ENCODE data around the gene CHERP.
"Not testable (repeated sequence)": the region's sequence is repeated elsewhere in the genome, so short reads cannot be mapped to it uniquely, and the experiment has no call there.

CHERP gene

GRCh38 chr19:16506161-16506560, 36.1 kb downstream of the CHERP start:
- H3K27me3 ChIP-seq (replicated peaks in 2 of 5; ENCODE audit: control insufficient read depth in 4 of 5, insufficient read depth in 5 of 5, low read length in 4 of 5); POLR2A ChIA-PET; H3K4me3 ChIP-seq (ENCODE audit: control insufficient read depth in 1 of 7, extremely low read depth in 1 of 7, insufficient read depth in 4 of 7, low read depth in 2 of 7, low read length in 6 of 7); H3K4me1 ChIP-seq (ENCODE audit: control extremely low read depth in 1 of 4, control insufficient read depth in 4 of 4, insufficient read depth in 4 of 4, low read length in 3 of 4); CTCF ChIA-PET; H3K9me3 ChIP-seq (ENCODE audit: control extremely low read depth in 1 of 5, control insufficient read depth in 4 of 5, insufficient read depth in 2 of 5, low read depth in 1 of 5, low read length in 4 of 5); DNase-seq: not testable (repeated sequence)
- H3K27ac ChIP-seq (ENCODE audit: insufficient read depth in 1 of 2, low read depth in 1 of 2, low read length in 2 of 2, poor library complexity in 1 of 2, severe bottlenecking in 2 of 2), result peak overlapping the region in 1 of 2 experiments; percentile 25
- WGBS (ENCODE audit: insufficient coverage), result 94% methylated on average over 11 of the region's 11 CpGs
- H3K36me3 ChIP-seq (ENCODE audit: control insufficient read depth in 4 of 4, insufficient read depth in 4 of 4, low read length in 3 of 4), result peaks cover 0 to 31% (median 24%) of the 10 kb centered on the region in 4 experiments

GRCh38 chr19:16504271-16504670, 38.0 kb downstream of the CHERP start:
- DNase-seq, result no peak
- H3K4me3 ChIP-seq (ENCODE audit: control insufficient read depth in 1 of 7, extremely low read depth in 1 of 7, insufficient read depth in 4 of 7, low read depth in 2 of 7, low read length in 6 of 7), result no peak overlapping the region
- H3K4me1 ChIP-seq (ENCODE audit: control extremely low read depth in 1 of 4, control insufficient read depth in 4 of 4, insufficient read depth in 4 of 4, low read length in 3 of 4), result no peaks in the 10 kb centered on the region
- peaks cover 0 to 29% (median 23%) of the 10 kb centered on the region in 4 experiments for H3K36me3 ChIP-seq (ENCODE audit: control insufficient read depth in 4 of 4, insufficient read depth in 4 of 4, low read length in 3 of 4)
- WGBS (ENCODE audit: insufficient coverage), result 94% methylated on average over 2 of the region's 3 CpGs
- H3K9me3 ChIP-seq (ENCODE audit: control extremely low read depth in 1 of 5, control insufficient read depth in 4 of 5, insufficient read depth in 2 of 5, low read depth in 1 of 5, low read length in 4 of 5), result no peaks in the 10 kb centered on the region
- H3K27me3 ChIP-seq (replicated peaks in 2 of 5; ENCODE audit: control insufficient read depth in 4 of 5, insufficient read depth in 5 of 5, low read length in 4 of 5), result no peaks in the 10 kb centered on the region
- CTCF ChIA-PET, result interaction anchor here (1.4 kb wide), 1 partner anchor 68 kb away, joined by 3 read pairs; no protein-coding TSS in a partner anchor
- POLR2A ChIA-PET, result no interaction called here
- H3K27ac ChIP-seq (ENCODE audit: insufficient read depth in 1 of 2, low read depth in 1 of 2, low read length in 2 of 2, poor library complexity in 1 of 2, severe bottlenecking in 2 of 2), result no peak overlapping the region

DNA sequence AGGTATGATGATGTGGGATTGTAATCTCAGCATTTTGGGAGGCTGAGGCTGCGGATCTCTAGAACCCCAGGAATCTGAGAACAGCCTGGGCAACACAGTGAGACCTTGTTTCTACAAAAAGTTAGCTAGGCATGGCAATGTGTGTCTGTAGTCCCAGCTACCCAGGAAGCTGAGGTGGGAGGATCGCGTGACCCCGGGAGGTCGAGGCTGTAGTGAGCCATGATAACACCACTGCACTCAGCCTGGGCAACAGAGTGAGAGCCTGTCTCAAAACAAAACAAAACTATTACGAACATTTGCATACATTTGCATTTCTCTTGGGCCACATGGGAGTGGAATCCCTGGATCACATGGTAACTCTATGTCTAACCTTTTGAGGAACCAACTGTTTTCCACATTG, 44.4 kb downstream of the CHERP start:
- CTCF ChIA-PET, result interaction anchor here (1.2 kb wide), 1 partner anchor 9 kb away, joined by 3 read pairs; no protein-coding TSS in a partner anchor

DNA sequence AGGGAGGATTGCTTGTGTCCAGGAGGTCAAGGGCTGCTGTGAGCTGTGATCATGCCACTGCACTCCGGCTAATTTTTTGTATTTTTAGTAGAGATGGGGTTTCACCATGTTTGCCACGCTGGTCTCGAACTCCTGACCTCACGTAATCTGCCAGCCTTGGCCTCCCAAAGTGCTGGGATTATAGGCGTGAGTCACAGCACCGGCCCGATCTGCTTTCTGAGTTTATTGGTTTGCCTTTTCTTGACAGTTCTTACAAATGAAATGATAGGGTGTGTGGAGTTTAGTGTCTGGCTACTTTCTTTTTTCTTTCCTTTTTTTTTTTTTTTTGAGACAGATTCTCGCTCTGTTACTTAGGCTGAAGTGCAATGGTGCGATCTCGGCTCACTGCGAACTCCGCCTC, 45.2 kb downstream of the CHERP start:
- DNase-seq, result no peak
- H3K9me3 ChIP-seq (ENCODE audit: control extremely low read depth in 1 of 5, control insufficient read depth in 4 of 5, insufficient read depth in 2 of 5, low read depth in 1 of 5, low read length in 4 of 5), result no peaks in the 10 kb centered on the region
- POLR2A ChIA-PET, result no interaction called here
- CTCF ChIA-PET, result interaction anchor here (1.3 to 1.5 kb wide), 3 partner anchors 14 to 80 kb away, joined by 3 to 4 read pairs (median 3); no protein-coding TSS in a partner anchor
- H3K36me3 ChIP-seq (ENCODE audit: control insufficient read depth in 4 of 4, insufficient read depth in 4 of 4, low read length in 3 of 4), result peaks cover 0 to 6% (median 5%) of the 10 kb centered on the region in 4 experiments
- H3K4me1 ChIP-seq (ENCODE audit: control extremely low read depth in 1 of 4, control insufficient read depth in 4 of 4, insufficient read depth in 4 of 4, low read length in 3 of 4), result peaks cover 0 to 13% (median 10%) of the 10 kb centered on the region in 4 experiments
- peak overlapping the region in 5 of 7 experiments; percentile 78 to 94 (median 90) for H3K4me3 ChIP-seq (ENCODE audit: control insufficient read depth in 1 of 7, extremely low read depth in 1 of 7, insufficient read depth in 4 of 7, low read depth in 2 of 7, low read length in 6 of 7)
- H3K27me3 ChIP-seq (replicated peaks in 2 of 5; ENCODE audit: control insufficient read depth in 4 of 5, insufficient read depth in 5 of 5, low read length in 4 of 5), result no peaks in the 10 kb centered on the region
- WGBS (ENCODE audit: insufficient coverage), result 98% methylated on average over 9 of the region's 12 CpGs
- H3K27ac ChIP-seq (ENCODE audit: insufficient read depth in 1 of 2, low read depth in 1 of 2, low read length in 2 of 2, poor library complexity in 1 of 2, severe bottlenecking in 2 of 2), result no peak overlapping the region

More for the DNA sequence above, 44.4 kb downstream of the CHERP start:
- H3K4me3 ChIP-seq (ENCODE audit: control insufficient read depth in 1 of 7, extremely low read depth in 1 of 7, insufficient read depth in 4 of 7, low read depth in 2 of 7, low read length in 6 of 7), result no peak overlapping the region
- H3K27me3 ChIP-seq (replicated peaks in 2 of 5; ENCODE audit: control insufficient read depth in 4 of 5, insufficient read depth in 5 of 5, low read length in 4 of 5), result no peaks in the 10 kb centered on the region
- no peaks in the 10 kb centered on the region for H3K9me3 ChIP-seq (ENCODE audit: control extremely low read depth in 1 of 5, control insufficient read depth in 4 of 5, insufficient read depth in 2 of 5, low read depth in 1 of 5, low read length in 4 of 5)
- peaks cover 0 to 12% (median 6%) of the 10 kb centered on the region in 4 experiments for H3K36me3 ChIP-seq (ENCODE audit: control insufficient read depth in 4 of 4, insufficient read depth in 4 of 4, low read length in 3 of 4)
- H3K4me1 ChIP-seq (ENCODE audit: control extremely low read depth in 1 of 4, control insufficient read depth in 4 of 4, insufficient read depth in 4 of 4, low read length in 3 of 4), result peaks cover 0 to 13% (median 10%) of the 10 kb centered on the region in 4 experiments
- WGBS (ENCODE audit: insufficient coverage), result 98% methylated on average over 6 of the region's 6 CpGs
- H3K27ac ChIP-seq (ENCODE audit: insufficient read depth in 1 of 2, low read depth in 1 of 2, low read length in 2 of 2, poor library complexity in 1 of 2, severe bottlenecking in 2 of 2), result no peak overlapping the region
- POLR2A ChIA-PET, result no interaction called here
- no peak for DNase-seq

DNA sequence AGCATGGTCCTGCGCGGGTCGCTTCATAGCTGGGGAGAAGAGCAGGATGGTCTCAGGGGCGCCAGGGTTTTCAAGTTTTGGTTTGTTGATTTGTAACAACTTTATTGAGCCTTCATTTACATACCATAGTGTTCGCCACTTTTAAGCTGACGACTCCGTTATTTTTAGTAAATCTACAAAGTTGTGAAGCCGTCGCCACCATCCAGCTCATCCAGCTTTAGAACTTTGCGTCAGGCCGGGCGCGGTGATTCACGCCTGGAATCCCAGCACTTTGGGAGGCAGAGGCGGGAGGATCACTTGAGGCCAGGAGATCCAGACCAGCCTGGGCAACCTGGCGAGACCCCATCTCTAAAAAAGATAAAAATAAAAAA, 45.6 kb downstream of the CHERP start:
- peak overlapping the region; percentile 38 to 94 (median 81) for H3K4me3 ChIP-seq (ENCODE audit: control insufficient read depth in 1 of 7, extremely low read depth in 1 of 7, insufficient read depth in 4 of 7, low read depth in 2 of 7, low read length in 6 of 7)
- peaks cover 0 to 6% (median 5%) of the 10 kb centered on the region in 4 experiments for H3K36me3 ChIP-seq (ENCODE audit: control insufficient read depth in 4 of 4, insufficient read depth in 4 of 4, low read length in 3 of 4)
- no peaks in the 10 kb centered on the region for H3K9me3 ChIP-seq (ENCODE audit: control extremely low read depth in 1 of 5, control insufficient read depth in 4 of 5, insufficient read depth in 2 of 5, low read depth in 1 of 5, low read length in 4 of 5)
- 43% methylated on average over 10 of the region's 16 CpGs for WGBS (ENCODE audit: insufficient coverage)
- no peaks in the 10 kb centered on the region for H3K27me3 ChIP-seq (replicated peaks in 2 of 5; ENCODE audit: control insufficient read depth in 4 of 5, insufficient read depth in 5 of 5, low read length in 4 of 5)
- CTCF ChIA-PET, result interaction anchor here (1.1 to 1.5 kb wide), 4 partner anchors 15 to 79 kb away, joined by 3 to 4 read pairs (median 3); no protein-coding TSS in a partner anchor
- H3K4me1 ChIP-seq (ENCODE audit: control extremely low read depth in 1 of 4, control insufficient read depth in 4 of 4, insufficient read depth in 4 of 4, low read length in 3 of 4), result peaks cover 0 to 13% (median 10%) of the 10 kb centered on the region in 4 experiments
- H3K27ac ChIP-seq (ENCODE audit: insufficient read depth in 1 of 2, low read depth in 1 of 2, low read length in 2 of 2, poor library complexity in 1 of 2, severe bottlenecking in 2 of 2), result peak overlapping the region; percentile 46 to 80
- DNase-seq, result peak in 1 of 3 donors; percentile 19
- POLR2A ChIA-PET, result no interaction called here

GRCh38 chr19:16495982-16496612, 46.1 kb downstream of the CHERP start, which contains the start of the genes C19orf44 and CALR3:
Gene C19orf44, plus strand, starts transcription at chr19:16496394. Its CDS starts 4,399 bp downstream, at chr19:16500793.
Gene CALR3, minus strand, starts transcription at chr19:16496167. Its CDS starts 38 bp downstream, at chr19:16496129.
- Histone ChIP-seq H3K4me1 (ENCODE audit: control extremely low read depth in 1 of 4, control insufficient read depth in 4 of 4, insufficient read depth in 4 of 4, low read length in 3 of 4) (peaks cover 0 to 13% (median 10%) of the 10 kb centered on the region in 4 experiments), H3K27ac (ENCODE audit: insufficient read depth in 1 of 2, low read depth in 1 of 2, low read length in 2 of 2, poor library complexity in 1 of 2, severe bottlenecking in 2 of 2) (peak within 1 kb of the TSS; percentile 46 to 80), H3K27me3 (replicated peaks in 2 of 5; ENCODE audit: control insufficient read depth in 4 of 5, insufficient read depth in 5 of 5, low read length in 4 of 5) (no peaks in the 10 kb centered on the region), H3K4me3 (ENCODE audit: control insufficient read depth in 1 of 7, extremely low read depth in 1 of 7, insufficient read depth in 4 of 7, low read depth in 2 of 7, low read length in 6 of 7) (peak within 1 kb of the TSS; percentile 38 to 94 (median 81)), H3K9me3 (ENCODE audit: control extremely low read depth in 1 of 5, control insufficient read depth in 4 of 5, insufficient read depth in 2 of 5, low read depth in 1 of 5, low read length in 4 of 5) (no peaks in the 10 kb centered on the region), H3K36me3 (ENCODE audit: control insufficient read depth in 4 of 4, insufficient read depth in 4 of 4, low read length in 3 of 4) (peaks cover 0 to 6% (median 3%) of the 10 kb centered on the region in 4 experiments)
- CTCF ChIA-PET, result interaction anchor here (1.1 to 1.5 kb wide), 4 partner anchors 15 to 79 kb away, joined by 3 to 4 read pairs (median 3); no protein-coding TSS in a partner anchor
- POLR2A ChIA-PET, result no interaction called here
- WGBS (ENCODE audit: insufficient coverage), result 0% methylated on average over 51 of the region's 52 CpGs
- peak; percentile 97 to 99 (median 98) for DNase-seq

GRCh38 chr19:16486476-16486875, 55.8 kb downstream of the CHERP start:
- ChIA-PET CTCF (interaction anchor here (0.6 to 1.2 kb wide), 3 partner anchors 9 to 889 kb away, joined by 3 to 4 read pairs (median 3); no protein-coding TSS in a partner anchor), POLR2A (interaction anchor here (0.7 kb wide), 1 partner anchor 790 kb away, joined by 7 read pairs; no protein-coding TSS in a partner anchor)
- H3K4me3 ChIP-seq (ENCODE audit: control insufficient read depth in 1 of 7, extremely low read depth in 1 of 7, insufficient read depth in 4 of 7, low read depth in 2 of 7, low read length in 6 of 7); H3K27me3 ChIP-seq (replicated peaks in 2 of 5; ENCODE audit: control insufficient read depth in 4 of 5, insufficient read depth in 5 of 5, low read length in 4 of 5); H3K36me3 ChIP-seq (ENCODE audit: control insufficient read depth in 4 of 4, insufficient read depth in 4 of 4, low read length in 3 of 4); H3K27ac ChIP-seq (ENCODE audit: insufficient read depth in 1 of 2, low read depth in 1 of 2, low read length in 2 of 2, poor library complexity in 1 of 2, severe bottlenecking in 2 of 2); H3K9me3 ChIP-seq (ENCODE audit: control extremely low read depth in 1 of 5, control insufficient read depth in 4 of 5, insufficient read depth in 2 of 5, low read depth in 1 of 5, low read length in 4 of 5); H3K4me1 ChIP-seq (ENCODE audit: control extremely low read depth in 1 of 4, control insufficient read depth in 4 of 4, insufficient read depth in 4 of 4, low read length in 3 of 4): not testable (repeated sequence)
- no CpG with 5 or more reads among the region's 4 CpGs for WGBS (ENCODE audit: insufficient coverage)
- DNase-seq, result peak in 2 of 3 donors; percentile 25 to 35
